ENCODE results near the gene PPFIA2. TPM values are rescaled to one million over a fixed set of nuclear protein-coding genes. Genes with fewer than 3 reads are reported as not detected.

PPFIA2 gene
- total RNA-seq, 1 donor from 2014 or later: not detected

GRCh38 chr12:81440001-81440400 lies 319.1 kb downstream of the PPFIA2 start:
- DNase-seq: no peak

GRCh38 chr12:81439344-81439743 lies 319.8 kb downstream of the PPFIA2 start:
- DNase-seq: no peak

DNA sequence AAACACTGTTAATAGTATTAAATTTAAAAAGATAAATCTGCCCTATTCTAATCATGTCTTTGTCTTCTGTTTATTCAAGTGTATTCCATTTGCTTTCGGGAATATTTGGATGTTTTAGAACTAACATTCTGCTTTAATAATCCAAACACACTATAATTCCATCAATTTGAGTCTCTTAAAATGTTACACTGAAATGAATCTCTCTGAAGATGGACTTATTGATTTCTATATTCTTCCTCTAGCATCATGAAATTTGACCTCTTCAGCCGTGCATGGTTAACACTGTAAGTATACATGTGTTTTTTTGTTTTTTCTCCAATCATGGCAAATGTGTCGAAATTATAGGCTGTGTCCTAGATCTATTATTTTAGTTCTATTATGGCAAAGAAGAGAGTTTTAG lies 342.1 kb downstream of the PPFIA2 start:
- DNase-seq: no peak

- no peak for DNase-seq
These were observed 342.6 kb downstream of the PPFIA2 start for GRCh38 chr12:81416571-81416970.

DNA sequence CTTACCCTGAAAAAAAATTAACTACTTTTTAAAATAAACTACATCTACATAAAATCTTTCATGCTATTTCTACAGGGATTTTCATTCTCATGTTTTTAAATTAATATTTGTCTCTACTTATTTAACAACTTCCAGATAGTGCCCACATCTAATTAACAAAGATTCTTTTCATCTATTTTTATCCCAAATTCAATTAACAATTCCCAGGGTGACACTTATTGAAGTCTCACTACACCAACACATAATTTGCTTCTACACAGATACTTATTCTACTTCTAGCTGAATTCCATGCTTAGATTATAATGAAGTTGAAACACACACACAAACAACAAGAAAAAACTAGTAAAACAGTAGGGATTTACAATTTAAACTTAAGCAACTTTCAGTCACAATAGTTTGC lies 344.7 kb downstream of the PPFIA2 start:
- no peak for DNase-seq

- no peak for DNase-seq
These were observed 346.2 kb downstream of the PPFIA2 start for GRCh38 chr12:81412940-81413339.

DNA sequence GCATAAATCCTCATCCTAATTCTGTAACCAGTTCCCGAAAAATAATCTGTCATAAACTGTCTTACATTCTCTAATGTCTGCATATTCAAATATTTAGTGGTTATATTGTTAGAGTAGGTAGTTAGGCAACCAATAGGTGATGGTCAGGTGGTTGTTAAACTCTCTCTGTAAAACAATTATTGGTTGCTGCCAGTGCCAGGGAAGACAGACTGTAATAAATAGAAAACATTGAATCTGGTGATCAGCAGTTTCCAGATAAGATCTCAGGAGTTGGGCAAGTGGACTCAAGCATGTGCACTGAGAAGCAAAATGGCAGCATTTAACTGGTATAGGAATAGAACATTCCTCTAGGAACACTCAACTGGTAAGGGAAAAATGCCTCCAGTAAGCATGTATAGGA lies 355.8 kb downstream of the PPFIA2 start:
- DNase-seq: no peak

DNA sequence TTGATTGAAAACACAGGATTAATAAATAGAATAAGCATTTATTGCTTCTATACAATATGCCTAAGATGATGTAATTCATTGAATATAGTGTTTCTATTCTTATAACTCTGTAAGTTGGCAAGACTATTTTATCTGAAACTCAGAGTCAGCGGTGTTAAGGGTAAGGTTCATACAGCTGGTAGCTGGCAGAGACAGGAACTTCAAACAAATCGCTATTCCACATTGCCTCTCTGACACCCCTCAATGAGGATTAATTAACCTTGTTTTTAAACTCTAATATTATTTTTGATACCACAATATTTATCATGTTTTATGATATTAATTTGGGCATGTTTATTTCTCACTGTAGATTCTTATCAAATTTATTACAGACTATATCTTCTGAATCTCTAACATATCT lies 357.9 kb downstream of the PPFIA2 start:
- no peak for DNase-seq

DNA sequence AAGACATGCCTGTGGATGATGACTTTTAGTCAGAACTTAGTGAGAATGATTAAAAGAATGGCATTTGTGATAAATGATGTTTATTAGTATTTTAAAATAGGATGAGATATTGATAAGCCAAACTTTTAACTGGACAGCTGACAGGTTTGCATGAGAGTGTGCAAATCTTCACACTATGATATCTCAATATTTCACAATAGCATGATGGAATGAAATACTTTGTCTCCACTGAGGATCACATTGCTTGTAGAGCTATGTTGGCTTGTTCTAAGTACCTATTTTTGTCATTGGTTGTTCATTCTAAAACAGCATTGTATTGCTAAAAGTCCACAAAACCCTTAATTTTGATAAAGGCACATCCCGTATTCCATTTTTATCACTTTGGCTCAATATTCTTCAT lies 359.1 kb downstream of the PPFIA2 start:
- DNase-seq: no peak

GRCh38 chr12:81395431-81395830 lies 363.7 kb downstream of the PPFIA2 start:
- DNase-seq: no peak

DNA sequence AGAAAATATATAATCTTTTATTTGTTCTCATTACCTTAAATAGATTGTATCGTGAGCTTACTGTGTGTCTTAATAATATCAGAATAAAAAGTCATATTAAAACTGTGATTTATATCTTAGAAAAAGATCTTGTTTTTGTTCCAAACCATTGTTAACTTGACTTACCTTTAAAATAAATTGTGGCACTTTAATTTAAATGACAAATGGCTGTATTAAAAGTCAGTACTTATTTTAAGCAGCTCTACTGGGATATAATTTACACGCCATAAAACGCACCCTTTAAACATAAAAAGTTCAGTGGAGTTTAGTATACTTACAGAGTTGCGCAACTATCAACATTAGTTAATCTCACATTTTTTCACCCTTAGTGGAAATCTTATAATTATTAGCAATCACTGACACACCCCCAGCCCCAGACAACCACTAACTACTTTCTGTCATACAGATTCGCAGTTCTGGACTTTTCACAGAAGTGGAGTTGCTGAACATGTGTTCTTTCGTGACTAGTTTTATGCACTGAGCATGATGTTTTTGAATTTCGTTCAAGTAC lies 369.5 kb downstream of the PPFIA2 start:
- no peak for DNase-seq

GRCh38 chr12:81386101-81386500 lies 373.0 kb downstream of the PPFIA2 start:
- DNase-seq: no peak

DNA sequence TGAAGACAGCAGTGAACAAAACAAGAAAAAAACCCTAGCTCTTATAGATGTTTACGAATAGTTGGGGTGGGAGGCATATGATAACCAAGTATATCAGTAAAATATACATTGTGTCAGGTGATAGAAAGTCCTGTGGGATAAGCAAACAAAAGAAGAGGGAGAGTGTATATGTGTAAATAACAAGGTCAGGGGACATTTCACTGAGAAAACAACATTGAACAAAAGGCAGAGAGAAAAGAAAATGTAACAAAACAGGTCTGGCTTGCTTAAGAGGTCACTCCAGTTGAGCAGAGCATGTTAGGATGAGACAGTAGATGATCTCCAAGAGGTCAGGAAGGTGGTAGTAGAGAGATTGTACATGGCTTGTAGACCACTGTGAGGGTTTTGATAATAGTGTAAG lies 377.2 kb downstream of the PPFIA2 start:
- no peak for DNase-seq

DNA sequence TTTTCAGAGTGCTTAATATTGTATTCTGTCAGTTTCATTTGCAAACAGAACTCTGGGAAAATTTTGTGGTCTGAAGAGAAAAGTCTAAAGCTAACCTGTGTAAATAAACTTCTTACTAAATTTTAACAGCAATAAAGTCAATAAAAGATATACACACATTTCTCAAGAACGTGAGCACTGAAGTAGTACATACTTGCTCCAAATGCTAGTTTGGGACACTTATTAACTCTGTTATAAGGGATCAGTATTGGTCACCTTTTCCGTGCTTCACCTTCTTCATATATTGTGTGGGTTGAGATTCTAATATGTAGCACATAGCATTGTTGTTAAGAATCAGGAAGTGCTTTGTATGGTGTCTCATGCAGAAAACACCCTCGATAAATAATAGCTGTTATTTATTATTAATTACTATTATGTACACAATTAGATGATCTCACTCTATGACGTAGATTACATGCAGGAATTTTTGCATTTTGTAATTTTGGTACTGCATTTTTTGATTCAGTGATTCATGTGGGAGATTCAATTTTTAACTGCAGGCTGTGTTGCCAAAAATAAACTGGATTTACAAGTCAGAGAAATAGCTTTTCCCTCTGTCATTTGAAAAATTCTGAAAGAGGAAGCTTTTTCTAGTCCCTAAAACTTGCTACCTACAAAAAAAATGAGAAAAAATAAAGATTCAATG lies 380.4 kb downstream of the PPFIA2 start:
- DNase-seq: no peak

GRCh38 chr12:81377771-81378170 lies 381.4 kb downstream of the PPFIA2 start:
- no peak for DNase-seq

DNA sequence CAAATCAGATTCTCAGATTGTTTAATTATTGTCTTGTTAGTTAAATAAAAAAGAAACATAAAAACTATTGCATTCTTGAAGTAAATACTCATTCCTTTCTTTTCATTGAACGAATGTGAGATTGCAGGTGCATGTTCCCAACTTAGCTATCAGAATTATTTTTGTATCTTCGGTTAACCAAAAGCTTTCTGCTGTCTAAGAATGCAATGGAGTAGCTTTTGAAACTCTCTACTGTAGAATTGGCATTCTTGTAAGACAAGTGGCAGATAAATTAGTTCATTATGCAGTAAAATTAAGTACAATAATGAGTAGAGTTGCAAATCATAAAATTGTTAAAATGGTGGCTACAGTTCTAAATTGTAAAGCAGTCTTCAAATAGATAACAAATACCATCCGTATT lies 383.2 kb downstream of the PPFIA2 start:
- no peak for DNase-seq

GRCh38 chr12:81370456-81370855 lies 388.7 kb downstream of the PPFIA2 start:
- no peak for DNase-seq

GRCh38 chr12:81369175-81369574 lies 390.0 kb downstream of the PPFIA2 start:
- no peak for DNase-seq

- no peak for DNase-seq
These were observed 393.9 kb downstream of the PPFIA2 start for GRCh38 chr12:81365284-81365683.

GRCh38 chr12:81360916-81361315 lies 398.2 kb downstream of the PPFIA2 start:
- DNase-seq: no peak

DNA sequence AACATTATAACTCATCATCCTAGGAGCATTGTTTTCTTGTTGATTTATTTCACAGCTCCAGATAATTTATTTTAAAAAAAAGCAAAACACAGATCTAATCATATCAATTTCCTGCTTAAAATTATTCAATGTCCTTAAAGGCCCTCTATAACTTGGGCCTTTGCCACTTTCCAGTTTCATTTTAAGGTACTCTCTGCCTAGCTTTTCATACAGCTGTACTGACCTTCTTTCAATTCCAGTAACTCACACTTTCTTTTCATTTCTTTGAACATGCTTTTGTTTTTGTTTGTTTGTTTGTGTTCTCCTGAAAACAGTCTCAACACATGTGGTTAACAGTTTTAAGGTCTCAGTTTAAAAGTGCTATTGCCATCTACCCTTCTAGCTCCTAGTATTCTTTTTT lies 399.4 kb downstream of the PPFIA2 start:
- no peak for DNase-seq

GRCh38 chr12:81354327-81354932 lies 404.7 kb downstream of the PPFIA2 start:
- DNase-seq: no peak

DNA sequence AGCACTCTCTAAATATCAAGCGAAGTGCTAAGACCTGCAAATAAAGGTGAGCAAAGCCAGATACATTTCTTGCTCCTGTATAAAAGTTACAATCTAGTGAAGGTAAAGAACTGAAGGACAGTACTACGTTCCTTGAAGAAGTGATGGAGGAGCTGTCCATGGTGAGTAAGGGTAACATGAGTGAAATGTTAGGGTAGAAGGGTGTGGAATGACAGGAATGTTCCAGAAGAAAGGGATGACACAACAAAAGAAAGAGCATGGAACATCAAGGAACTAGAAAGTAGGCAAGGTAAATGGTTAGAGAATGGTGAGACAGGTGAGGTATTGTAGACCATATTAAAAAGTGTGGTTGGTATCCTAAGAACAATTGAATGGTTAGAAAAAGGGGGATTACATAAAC lies 408.8 kb downstream of the PPFIA2 start:
- no peak for DNase-seq

GRCh38 chr12:81347404-81347803 lies 411.7 kb downstream of the PPFIA2 start:
- no peak for DNase-seq

- no peak for DNase-seq
These were observed 418.2 kb downstream of the PPFIA2 start for GRCh38 chr12:81340910-81341309.
